Measurements from ENCODE around the gene ADARB2. TPM values are rescaled to one million over a fixed set of nuclear protein-coding genes. Genes with fewer than 3 reads are reported as not detected.

Gene ADARB2
- total and polyA plus RNA-seq, 2 experiments from 2014 or later, result 1.6 to 3.1 TPM

DNA sequence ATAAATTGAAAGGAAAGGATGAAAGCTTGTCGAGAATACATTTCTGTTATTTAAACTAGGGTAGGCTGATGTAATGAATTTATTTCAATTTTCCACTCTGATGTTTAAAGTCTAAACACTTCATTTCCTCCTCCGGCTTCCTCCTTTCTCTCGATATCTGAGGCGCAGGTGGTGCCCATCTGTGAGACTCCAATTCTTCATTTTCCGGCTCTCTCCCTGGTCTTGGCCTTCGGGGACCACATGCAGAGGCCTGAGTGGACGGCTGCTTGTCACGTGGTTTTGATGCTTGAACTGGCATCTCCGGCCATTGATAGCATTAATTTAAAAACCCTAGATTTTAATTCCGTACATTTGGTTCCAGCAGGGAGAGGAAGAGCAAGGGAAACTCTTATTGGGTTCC lies 5.8 kb upstream of the ADARB2 start:
- peaks cover 37% of the 10 kb centered on the region for H3K27me3 ChIP-seq
- H3K4me3 ChIP-seq, result no peak overlapping the region
- no peaks in the 10 kb centered on the region for H3K9me3 ChIP-seq (ENCODE audit: low read depth)
- H3K36me3 ChIP-seq, result no peaks in the 10 kb centered on the region
- H3K4me1 ChIP-seq (ENCODE audit: low read depth), result no peaks in the 10 kb centered on the region
- DNase-seq (ENCODE audit: low read depth in 1 of 2, low spot score in 1 of 2), result no peak
- H3K27ac ChIP-seq, result no peak overlapping the region
- TF ChIP-seq, protein P1, sequence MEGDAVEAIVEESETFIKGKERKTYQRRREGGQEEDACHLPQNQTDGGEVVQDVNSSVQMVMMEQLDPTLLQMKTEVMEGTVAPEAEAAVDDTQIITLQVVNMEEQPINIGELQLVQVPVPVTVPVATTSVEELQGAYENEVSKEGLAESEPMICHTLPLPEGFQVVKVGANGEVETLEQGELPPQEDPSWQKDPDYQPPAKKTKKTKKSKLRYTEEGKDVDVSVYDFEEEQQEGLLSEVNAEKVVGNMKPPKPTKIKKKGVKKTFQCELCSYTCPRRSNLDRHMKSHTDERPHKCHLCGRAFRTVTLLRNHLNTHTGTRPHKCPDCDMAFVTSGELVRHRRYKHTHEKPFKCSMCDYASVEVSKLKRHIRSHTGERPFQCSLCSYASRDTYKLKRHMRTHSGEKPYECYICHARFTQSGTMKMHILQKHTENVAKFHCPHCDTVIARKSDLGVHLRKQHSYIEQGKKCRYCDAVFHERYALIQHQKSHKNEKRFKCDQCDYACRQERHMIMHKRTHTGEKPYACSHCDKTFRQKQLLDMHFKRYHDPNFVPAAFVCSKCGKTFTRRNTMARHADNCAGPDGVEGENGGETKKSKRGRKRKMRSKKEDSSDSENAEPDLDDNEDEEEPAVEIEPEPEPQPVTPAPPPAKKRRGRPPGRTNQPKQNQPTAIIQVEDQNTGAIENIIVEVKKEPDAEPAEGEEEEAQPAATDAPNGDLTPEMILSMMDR (IDR thresholded peaks at IDR 0.05; ENCODE audit: low read depth, low read length), result no peak

DNA sequence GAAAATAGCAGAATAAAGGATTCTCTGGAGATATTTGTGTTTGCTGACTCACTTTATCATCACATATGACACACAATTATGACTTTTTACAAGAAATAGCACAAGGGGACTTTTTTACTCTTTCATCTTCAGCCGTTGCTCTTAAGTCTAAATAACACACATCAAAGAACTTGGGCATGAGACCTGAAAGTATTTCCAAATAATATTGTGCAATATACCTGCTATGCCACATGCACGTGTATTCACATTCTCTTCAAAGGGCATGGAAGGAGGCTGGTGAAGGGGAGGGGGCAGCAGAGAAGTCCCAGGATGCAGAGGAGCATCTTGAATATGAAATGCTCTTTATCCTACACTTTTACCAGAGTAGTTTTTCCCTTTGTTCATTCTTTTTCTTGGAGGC lies 4.1 kb upstream of the ADARB2 start:
- no peaks in the 10 kb centered on the region for H3K9me3 ChIP-seq (ENCODE audit: low read depth)
- H3K27ac ChIP-seq, result no peak overlapping the region
- H3K36me3 ChIP-seq, result no peaks in the 10 kb centered on the region
- TF ChIP-seq, protein P1 (IDR thresholded peaks at IDR 0.05; ENCODE audit: low read depth, low read length), result no peak
- no peak overlapping the region for H3K4me3 ChIP-seq
- H3K27me3 ChIP-seq, result peaks cover 44% of the 10 kb centered on the region
- H3K4me1 ChIP-seq (ENCODE audit: low read depth), result no peaks in the 10 kb centered on the region
- DNase-seq (ENCODE audit: low read depth in 1 of 2, low spot score in 1 of 2), result no peak

GRCh38 chr10:1739751-1740150 lies 2.4 kb upstream of the ADARB2 start:
- Histone ChIP-seq H3K36me3 (no peaks in the 10 kb centered on the region), H3K27me3 (peaks cover 60% of the 10 kb centered on the region), H3K4me3 (no peak overlapping the region), H3K9me3 (ENCODE audit: low read depth) (no peaks in the 10 kb centered on the region), H3K27ac (no peak overlapping the region), H3K4me1 (ENCODE audit: low read depth) (no peaks in the 10 kb centered on the region)
- DNase-seq (ENCODE audit: low read depth in 1 of 2, low spot score in 1 of 2), result no peak
- TF ChIP-seq, protein P1 (IDR thresholded peaks at IDR 0.05; ENCODE audit: low read depth, low read length), result no peak

- H3K27me3 ChIP-seq, result peaks cover 65% of the 10 kb centered on the region
- DNase-seq (ENCODE audit: low read depth in 1 of 2, low spot score in 1 of 2), result peak in 1 of 2 donors; percentile 56
- TF ChIP-seq, protein P1 (IDR thresholded peaks at IDR 0.05; ENCODE audit: low read depth, low read length), result no peak
These were observed 1.6 kb upstream of the ADARB2 start for GRCh38 chr10:1738950-1739349.

DNA sequence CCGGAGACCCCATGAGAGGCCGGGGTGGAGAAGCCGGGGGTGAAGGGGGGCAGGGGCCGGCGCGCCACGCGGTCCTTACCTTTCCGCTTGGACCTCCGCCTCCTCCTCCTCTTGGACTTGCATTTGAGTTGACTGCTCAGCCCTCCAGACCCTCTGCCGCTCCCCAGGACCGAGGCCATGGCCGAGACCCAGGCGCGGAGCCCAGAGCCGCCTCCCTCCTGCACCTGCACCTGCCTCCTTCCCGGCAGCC lies 428 bp downstream of the ADARB2 start:
- H3K9me3 ChIP-seq (ENCODE audit: low read depth), result no peaks in the 10 kb centered on the region
- peaks cover 19% of the 10 kb centered on the region for H3K4me1 ChIP-seq (ENCODE audit: low read depth)
- no peak overlapping the region for H3K27ac ChIP-seq
- H3K36me3 ChIP-seq, result no peaks in the 10 kb centered on the region
- no peak for DNase-seq (ENCODE audit: low read depth in 1 of 2, low spot score in 1 of 2)
- TF ChIP-seq, protein P1 (IDR thresholded peaks at IDR 0.05; ENCODE audit: low read depth, low read length), result no peak
- peaks cover 61% of the 10 kb centered on the region for H3K27me3 ChIP-seq
- H3K4me3 ChIP-seq, result peak overlapping the region; percentile 36

More at GRCh38 chr10:1738950-1739349, 1.6 kb upstream of the ADARB2 start:
- no peaks in the 10 kb centered on the region for H3K36me3 ChIP-seq
- peaks cover under 1% of the 10 kb centered on the region for H3K4me1 ChIP-seq (ENCODE audit: low read depth)
- no peaks in the 10 kb centered on the region for H3K9me3 ChIP-seq (ENCODE audit: low read depth)
- no peak overlapping the region for H3K27ac ChIP-seq
- H3K4me3 ChIP-seq, result no peak overlapping the region
